IMR-90 (cell line): ENCODE results near the gene RAB30. TPM values are rescaled to one million over a fixed set of nuclear protein-coding genes. Genes with fewer than 3 reads are reported as not detected.

Experiments used
- ATAC-seq: fragments of 200-7000 bp; cut with Tn5 transposase; 2 replicates; pipeline ENCODE4 v1.9.1; 2020; ENCODE audit warnings: low read depth, mild to moderate bottlenecking, moderate library complexity
- BruUV-seq: library from RNA; stranded (reverse); fragments of 400-500 nt; replicated peaks from 2 replicates; lab custom pipeline; 2021; lab: Mats Ljungman, UMichigan
- CTCF ChIA-PET: fragments of 300-600 bp; formaldehyde crosslinking; extraction: SDS; loops from one replicate; lab custom pipeline; 2021; ENCODE audit warnings: antibody characterized with exemption; lab: Yijun Ruan, JAX
- POLR2A ChIA-PET: fragments of 300-600 bp; sonication (Branson Sonifier 250); formaldehyde crosslinking; loops from one replicate; lab custom pipeline; 2022; ENCODE audit warnings: antibody characterized with exemption; ENCODE audit not compliant: unreplicated experiment; lab: Charles Lee
- DNase-seq: peaks from one replicate; pipeline ENCODE4 v3.0.0; 2013
- H2AFZ ChIP-seq: replicated peaks from 2 replicates; pipeline ENCODE3; 2013; ENCODE audit warnings: low read length, mild to moderate bottlenecking; ENCODE audit not compliant: poor library complexity
- H2AK5ac ChIP-seq: 2 replicates; pipeline ENCODE4 v1.6.1; 2013; ENCODE audit warnings: low read depth, low read length, inconsistent platforms
- H2AK9ac ChIP-seq: replicated peaks from 2 replicates; pipeline ENCODE3; 2013; ENCODE audit warnings: mild to moderate bottlenecking, low read depth, low read length, moderate library complexity; ENCODE audit not compliant: poor library complexity
- H2BK120ac ChIP-seq: 2 replicates; pipeline ENCODE4 v1.6.1; 2013; ENCODE audit warnings: low read depth, low read length, inconsistent platforms
- H2BK15ac ChIP-seq: 3 replicates; pipeline ENCODE4 v1.6.1; 2013; ENCODE audit warnings: low read depth, low read length, inconsistent platforms
- H2BK20ac ChIP-seq: 2 replicates; pipeline ENCODE4 v1.6.1; 2013; ENCODE audit warnings: low read depth, mild to moderate bottlenecking, inconsistent platforms, low read length, moderate library complexity
- H2BK5ac ChIP-seq: 2 replicates; pipeline ENCODE4 v1.6.1; 2013; ENCODE audit warnings: mild to moderate bottlenecking, low read depth, low read length, inconsistent platforms; ENCODE audit not compliant: poor library complexity, severe bottlenecking
- H3K14ac ChIP-seq: replicated peaks from 2 replicates; pipeline ENCODE4 v1.6.1; 2013; ENCODE audit warnings: low read depth, low read length, inconsistent platforms
- H3K18ac ChIP-seq: 2 replicates; pipeline ENCODE4 v1.6.1; 2013; ENCODE audit warnings: low read depth, low read length, control low read depth
- H3K23ac ChIP-seq: 2 replicates; pipeline ENCODE4 v1.6.1; 2013; ENCODE audit warnings: low read depth, low read length, inconsistent platforms
- H3K27ac ChIP-seq: 2 replicates; pipeline ENCODE4 v1.5.1; 2013; ENCODE audit warnings: mild to moderate bottlenecking, control low read depth, low read length; ENCODE audit not compliant: insufficient read depth
- H3K27me3 ChIP-seq: 2 replicates; pipeline ENCODE4 v1.6.1; 2013; ENCODE audit warnings: low read length; ENCODE audit not compliant: control insufficient read depth, insufficient read depth
- H3K36me3 ChIP-seq: 2 replicates; pipeline ENCODE4 v1.6.1; 2013; ENCODE audit warnings: low read length, mixed read lengths; ENCODE audit not compliant: control insufficient read depth, insufficient read depth
- H3K4ac ChIP-seq: 2 replicates; pipeline ENCODE4 v1.6.1; 2013; ENCODE audit warnings: low read depth, low read length, inconsistent platforms
- H3K4me1 ChIP-seq: 2 replicates; pipeline ENCODE4 v1.6.1; 2013; ENCODE audit warnings: low read length, mixed read lengths; ENCODE audit not compliant: control insufficient read depth, insufficient read depth
- H3K4me2 ChIP-seq: 2 replicates; pipeline ENCODE4 v1.6.1; 2013; ENCODE audit warnings: low read depth, mild to moderate bottlenecking, control low read depth, low read length, moderate library complexity
- H3K4me3 ChIP-seq: 2 replicates; pipeline ENCODE4 v1.5.1; 2013; ENCODE audit warnings: low read depth, mild to moderate bottlenecking, control low read depth, low read length, moderate library complexity; ENCODE audit not compliant: insufficient read depth
- H3K56ac ChIP-seq: 2 replicates; pipeline ENCODE4 v1.6.1; 2013; ENCODE audit warnings: low read length, inconsistent platforms; ENCODE audit not compliant: insufficient read depth; ENCODE audit errors: extremely low read depth
- H3K79me1 ChIP-seq, 2 experiments: 2 replicates each; pipeline ENCODE4 v1.6.1; 2013; ENCODE audit warnings: low read length in 2 of 2, inconsistent platforms in 1 of 2, low read depth in 1 of 2
- H3K9ac ChIP-seq: 2 replicates; pipeline ENCODE4 v1.6.1; 2013; ENCODE audit warnings: low read depth, low read length, control low read depth
- H3K9me1 ChIP-seq: 2 replicates; pipeline ENCODE4 v1.6.1; 2013; ENCODE audit warnings: low read length, inconsistent platforms; ENCODE audit not compliant: insufficient read depth
- H3K9me3 ChIP-seq: 2 replicates; pipeline ENCODE4 v1.6.1; 2013; ENCODE audit warnings: low read length; ENCODE audit not compliant: control insufficient read depth, insufficient read depth
- H4K20me1 ChIP-seq: 2 replicates; pipeline ENCODE4 v1.6.1; 2013; ENCODE audit warnings: low read length, inconsistent platforms; ENCODE audit not compliant: insufficient read depth
- H4K5ac ChIP-seq: 2 replicates; pipeline ENCODE4 v1.6.1; 2013; ENCODE audit warnings: mild to moderate bottlenecking, low read depth, low read length, control low read depth
- H4K8ac ChIP-seq, 2 experiments: 2 replicates each; pipeline ENCODE4 v1.6.1; 2013; ENCODE audit warnings: low read depth in 2 of 2, low read length in 2 of 2, control low read depth in 1 of 2, inconsistent platforms in 1 of 2
- H4K91ac ChIP-seq: 2 replicates; pipeline ENCODE4 v1.6.1; 2013; ENCODE audit warnings: low read depth, low read length, inconsistent platforms; ENCODE audit not compliant: insufficient read depth
- BHLHE40 ChIP-seq: fragments of 150-350 bp; IDR thresholded peaks from 2 replicates; pipeline ENCODE4 v1.6.1; 2016; ENCODE audit warnings: mild to moderate bottlenecking, low read depth, low read length
- CEBPB ChIP-seq: IDR thresholded peaks from 2 replicates; pipeline ENCODE4 v1.6.1; 2012; ENCODE audit warnings: low read depth, low read length, improper control_type of control experiment
- CHD1 ChIP-seq: IDR thresholded peaks from 2 replicates; pipeline ENCODE4 v1.6.1; 2012; ENCODE audit warnings: low read depth, low read length, improper control_type of control experiment
- MAFK ChIP-seq: IDR thresholded peaks from 2 replicates; pipeline ENCODE4 v1.6.1; 2012; ENCODE audit warnings: low read depth, low read length, improper control_type of control experiment
- MXI1 ChIP-seq: IDR thresholded peaks from 2 replicates; pipeline ENCODE4 v1.6.1; 2012; ENCODE audit warnings: low read depth, mild to moderate bottlenecking, low read length, moderate library complexity, borderline replicate concordance
- NFE2L2 ChIP-seq: fragments of 150-350 bp; IDR thresholded peaks from 2 replicates; pipeline ENCODE4 v1.6.1; 2016; ENCODE audit warnings: low read depth, mild to moderate bottlenecking, low read length
- POLR2A ChIP-seq: IDR thresholded peaks from 2 replicates; pipeline ENCODE4 v1.6.1; 2012; ENCODE audit warnings: mild to moderate bottlenecking, low read depth, low read length
- RAD21 ChIP-seq: IDR thresholded peaks from 2 replicates; pipeline ENCODE4 v1.6.1; 2012; ENCODE audit warnings: low read length, improper control_type of control experiment
- RCOR1 ChIP-seq: IDR thresholded peaks from 2 replicates; pipeline ENCODE4 v1.6.1; 2012; ENCODE audit warnings: mild to moderate bottlenecking, low read length, improper control_type of control experiment; ENCODE audit not compliant: insufficient replicate concordance
- RFX5 ChIP-seq: IDR thresholded peaks from 2 replicates; pipeline ENCODE4 v1.8.0; 2012; ENCODE audit warnings: low read depth, mild to moderate bottlenecking, low read length, moderate library complexity
- SMC3 ChIP-seq: fragments of 150-350 bp; IDR thresholded peaks from 2 replicates; pipeline ENCODE4 v1.6.1; 2016; ENCODE audit warnings: low read depth, mild to moderate bottlenecking, antibody characterized with exemption, low read length, moderate library complexity
- dilution Hi-C: fragments of 300-500 bp; cut with HindIII; formaldehyde crosslinking; loops from one replicate; pipeline ENCODE4 v1.14.3; 2018; ENCODE audit warnings: low sequenced_read_pairs; ENCODE audit not compliant: unreplicated experiment
- in situ Hi-C: fragments of 300-500 bp; cut with MboI; formaldehyde crosslinking; loops from 3 replicates; pipeline ENCODE4 v1.14.3; 2019; ENCODE audit warnings: low sequenced_read_pairs, inconsistent platforms, mixed read lengths
- intact Hi-C: fragments of 100-400 bp; cut with micrococcal nuclease; formaldehyde crosslinking; loops from 2 replicates; pipeline ENCODE4 v1.10.0; 2022
- polyA plus RNA-seq, 3 experiments: library from polyadenylated mRNA; depleted of rRNA; stranded (reverse); fragments of >200 nt; gene quantifications; 2 replicates each; pipeline ENCODE4 v1.2.3, GENCODE V29; 2012; ENCODE audit warnings: low replicate concordance in 1 of 3
- total RNA-seq: library from RNA; depleted of rRNA; stranded (reverse); fragments of >200 nt; gene quantifications from 2 replicates; pipeline ENCODE4 v1.2.3, GENCODE V29; 2012
- TF ChIP-seq, protein P1 (sequence below): conservative IDR thresholded peaks from 2 replicates; pipeline ENCODE4 v1.5.1; 2012; ENCODE audit warnings: mild to moderate bottlenecking, low read depth, low read length, improper control_type of control experiment
- TF ChIP-seq, protein P2 (sequence below): fragments of 150-350 bp; IDR thresholded peaks from 2 replicates; pipeline ENCODE4 v1.6.1; 2017; ENCODE audit warnings: mild to moderate bottlenecking, antibody characterized with exemption, low read length, low read depth
- TF ChIP-seq, protein P3 (sequence below): fragments of 150-350 bp; IDR thresholded peaks from 2 replicates; pipeline ENCODE4 v1.6.1; 2016; ENCODE audit warnings: low read depth, mild to moderate bottlenecking, low read length, moderate library complexity, borderline replicate concordance

Gene RAB30
- total and polyA plus RNA-seq, 2 of the 4 experiments (the other 2 are of a cell fraction), result 7.2 to 25.6 TPM

DNA sequence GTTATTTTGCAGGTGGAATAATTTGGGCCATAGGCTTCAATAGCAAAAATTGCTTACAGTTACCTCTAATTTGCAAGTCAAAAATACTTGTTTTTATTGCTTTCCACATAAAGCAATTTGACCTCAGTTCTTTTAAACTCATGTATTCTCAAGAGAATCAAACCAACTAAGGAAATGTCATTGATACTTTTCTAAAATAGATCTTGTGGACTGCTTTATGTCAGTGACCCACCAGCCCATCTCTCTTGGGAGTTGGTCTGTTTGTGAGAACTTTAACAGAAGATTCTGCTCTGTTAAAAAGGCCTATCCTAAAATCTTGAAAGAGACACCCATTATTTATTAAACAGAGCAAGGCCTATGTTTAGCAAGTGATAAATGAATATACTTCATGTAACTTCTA, 94.9 kb downstream of the RAB30 start:
- H3K36me3 ChIP-seq, result peaks cover 3% of the 10 kb centered on the region
- no peak overlapping the region for H2BK20ac ChIP-seq
- ATAC-seq (no peak), DNase-seq (no peak)
- H2BK5ac ChIP-seq, result no peak overlapping the region
- no peak overlapping the region for H2AFZ ChIP-seq
- no peak overlapping the region for H2BK120ac ChIP-seq
- no peak overlapping the region for H4K8ac ChIP-seq
- no peak overlapping the region for H3K23ac ChIP-seq
- no peak overlapping the region for H3K4me2 ChIP-seq
- H4K5ac ChIP-seq, result no peak overlapping the region
- H3K4ac ChIP-seq, result no peak overlapping the region
- intact Hi-C loops (loop anchor here (5.0 kb wide), 1 partner anchor 181 kb away; the partner anchor contains the start of gene PCF11), dilution Hi-C loops (no loop called here), in situ Hi-C loops (no loop called here)
- H3K9me3 ChIP-seq, result no peaks in the 10 kb centered on the region
- no peak overlapping the region for H3K56ac ChIP-seq
- ChIA-PET POLR2A (no interaction called here), CTCF (no interaction called here)
- no peak overlapping the region for H3K4me3 ChIP-seq
- H2AK5ac ChIP-seq, result no peak overlapping the region
- H2BK15ac ChIP-seq, result no peak overlapping the region
- H3K4me1 ChIP-seq, result peaks cover 3% of the 10 kb centered on the region
- no peaks in the 10 kb centered on the region; a peak in 1 of 4 replicates for H3K79me1 ChIP-seq
- H2AK9ac ChIP-seq, result no peak overlapping the region
- no peaks in the 10 kb centered on the region for H3K9me1 ChIP-seq
- no TSS peak for BruUV-seq
- no peak for TF ChIP-seq SMC3
- TF ChIP-seq RCOR1, result no peak
- TF ChIP-seq MAFK, result no peak
- TF ChIP-seq, protein P1, sequence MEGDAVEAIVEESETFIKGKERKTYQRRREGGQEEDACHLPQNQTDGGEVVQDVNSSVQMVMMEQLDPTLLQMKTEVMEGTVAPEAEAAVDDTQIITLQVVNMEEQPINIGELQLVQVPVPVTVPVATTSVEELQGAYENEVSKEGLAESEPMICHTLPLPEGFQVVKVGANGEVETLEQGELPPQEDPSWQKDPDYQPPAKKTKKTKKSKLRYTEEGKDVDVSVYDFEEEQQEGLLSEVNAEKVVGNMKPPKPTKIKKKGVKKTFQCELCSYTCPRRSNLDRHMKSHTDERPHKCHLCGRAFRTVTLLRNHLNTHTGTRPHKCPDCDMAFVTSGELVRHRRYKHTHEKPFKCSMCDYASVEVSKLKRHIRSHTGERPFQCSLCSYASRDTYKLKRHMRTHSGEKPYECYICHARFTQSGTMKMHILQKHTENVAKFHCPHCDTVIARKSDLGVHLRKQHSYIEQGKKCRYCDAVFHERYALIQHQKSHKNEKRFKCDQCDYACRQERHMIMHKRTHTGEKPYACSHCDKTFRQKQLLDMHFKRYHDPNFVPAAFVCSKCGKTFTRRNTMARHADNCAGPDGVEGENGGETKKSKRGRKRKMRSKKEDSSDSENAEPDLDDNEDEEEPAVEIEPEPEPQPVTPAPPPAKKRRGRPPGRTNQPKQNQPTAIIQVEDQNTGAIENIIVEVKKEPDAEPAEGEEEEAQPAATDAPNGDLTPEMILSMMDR, result no peak
- TF ChIP-seq POLR2A, result no peak
- no peak for TF ChIP-seq MXI1
- TF ChIP-seq RFX5, result no peak
- TF ChIP-seq, protein P2, sequence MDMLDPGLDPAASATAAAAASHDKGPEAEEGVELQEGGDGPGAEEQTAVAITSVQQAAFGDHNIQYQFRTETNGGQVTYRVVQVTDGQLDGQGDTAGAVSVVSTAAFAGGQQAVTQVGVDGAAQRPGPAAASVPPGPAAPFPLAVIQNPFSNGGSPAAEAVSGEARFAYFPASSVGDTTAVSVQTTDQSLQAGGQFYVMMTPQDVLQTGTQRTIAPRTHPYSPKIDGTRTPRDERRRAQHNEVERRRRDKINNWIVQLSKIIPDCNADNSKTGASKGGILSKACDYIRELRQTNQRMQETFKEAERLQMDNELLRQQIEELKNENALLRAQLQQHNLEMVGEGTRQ, result no peak
- TF ChIP-seq BHLHE40, result no peak
- no peak for TF ChIP-seq CEBPB
- TF ChIP-seq NFE2L2, result no peak
- no peak for TF ChIP-seq CHD1
- no peak for TF ChIP-seq RAD21
- TF ChIP-seq, protein P3, sequence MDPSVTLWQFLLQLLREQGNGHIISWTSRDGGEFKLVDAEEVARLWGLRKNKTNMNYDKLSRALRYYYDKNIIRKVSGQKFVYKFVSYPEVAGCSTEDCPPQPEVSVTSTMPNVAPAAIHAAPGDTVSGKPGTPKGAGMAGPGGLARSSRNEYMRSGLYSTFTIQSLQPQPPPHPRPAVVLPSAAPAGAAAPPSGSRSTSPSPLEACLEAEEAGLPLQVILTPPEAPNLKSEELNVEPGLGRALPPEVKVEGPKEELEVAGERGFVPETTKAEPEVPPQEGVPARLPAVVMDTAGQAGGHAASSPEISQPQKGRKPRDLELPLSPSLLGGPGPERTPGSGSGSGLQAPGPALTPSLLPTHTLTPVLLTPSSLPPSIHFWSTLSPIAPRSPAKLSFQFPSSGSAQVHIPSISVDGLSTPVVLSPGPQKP, result no peak
- no peak overlapping the region for H3K14ac ChIP-seq
- no peak overlapping the region for H4K91ac ChIP-seq
- no peaks in the 10 kb centered on the region for H4K20me1 ChIP-seq
- H3K27me3 ChIP-seq, result no peaks in the 10 kb centered on the region
- H3K27ac ChIP-seq, result no peak overlapping the region
- no peak overlapping the region for H3K9ac ChIP-seq
- H3K18ac ChIP-seq, result no peak overlapping the region
